GM21723 (cell line): ENCODE measurements around the gene CADM2.
"Not testable (repeated sequence)": the region's sequence is repeated elsewhere in the genome, so short reads cannot be mapped to it uniquely, and the experiment has no call there.

Source experiments
- ATAC-seq: cut with Tn5 transposase; IDR thresholded peaks from one replicate; pipeline ENCODE4 v1.9.1; 2021; ENCODE audit warnings: mild to moderate bottlenecking, moderate library complexity; ENCODE audit not compliant: unreplicated experiment

CADM2 gene

GRCh38 chr3:85455561-85456200 is 496.9 kb downstream of the CADM2 start:
- ATAC-seq = no peak

DNA sequence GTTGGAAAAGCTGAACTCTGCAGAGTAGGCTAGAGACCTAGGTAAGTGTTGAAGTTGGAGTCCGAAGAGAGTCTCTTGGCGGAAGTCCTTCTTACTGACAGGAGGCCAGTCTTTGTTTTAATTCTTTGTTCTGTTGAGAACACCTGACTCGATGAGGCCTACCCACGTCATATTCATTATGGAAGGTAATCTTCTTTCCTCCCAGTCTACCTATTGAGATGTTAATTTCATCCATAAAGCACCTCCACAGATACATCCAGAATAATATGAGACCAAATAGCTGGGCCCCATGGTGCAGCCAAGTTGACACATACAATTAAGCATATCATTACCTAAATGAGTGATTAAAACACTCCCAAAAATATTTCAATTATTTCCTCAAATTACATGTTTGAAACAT is 515.5 kb downstream of the CADM2 start:
- no peak for ATAC-seq

DNA sequence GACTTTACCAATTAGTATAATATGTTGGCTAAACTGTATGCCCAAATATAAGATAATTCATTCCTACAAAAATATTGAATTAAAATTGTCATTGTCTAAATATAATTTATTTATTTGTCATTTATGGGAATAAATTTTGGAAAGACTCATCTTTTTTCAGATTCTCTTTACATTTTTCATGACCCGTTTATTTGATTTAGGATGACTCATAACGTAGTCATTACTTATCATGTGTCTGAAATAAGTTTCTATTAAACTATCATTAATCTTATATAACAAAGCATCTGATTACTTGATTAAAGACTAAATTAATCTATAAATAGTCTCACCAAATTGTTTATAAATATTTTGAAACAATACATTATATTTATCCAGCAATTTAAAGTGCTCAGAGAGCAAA is 516.6 kb downstream of the CADM2 start:
- no peak for ATAC-seq

GRCh38 chr3:85476891-85477495 is 518.2 kb downstream of the CADM2 start:
- ATAC-seq = no peak

DNA sequence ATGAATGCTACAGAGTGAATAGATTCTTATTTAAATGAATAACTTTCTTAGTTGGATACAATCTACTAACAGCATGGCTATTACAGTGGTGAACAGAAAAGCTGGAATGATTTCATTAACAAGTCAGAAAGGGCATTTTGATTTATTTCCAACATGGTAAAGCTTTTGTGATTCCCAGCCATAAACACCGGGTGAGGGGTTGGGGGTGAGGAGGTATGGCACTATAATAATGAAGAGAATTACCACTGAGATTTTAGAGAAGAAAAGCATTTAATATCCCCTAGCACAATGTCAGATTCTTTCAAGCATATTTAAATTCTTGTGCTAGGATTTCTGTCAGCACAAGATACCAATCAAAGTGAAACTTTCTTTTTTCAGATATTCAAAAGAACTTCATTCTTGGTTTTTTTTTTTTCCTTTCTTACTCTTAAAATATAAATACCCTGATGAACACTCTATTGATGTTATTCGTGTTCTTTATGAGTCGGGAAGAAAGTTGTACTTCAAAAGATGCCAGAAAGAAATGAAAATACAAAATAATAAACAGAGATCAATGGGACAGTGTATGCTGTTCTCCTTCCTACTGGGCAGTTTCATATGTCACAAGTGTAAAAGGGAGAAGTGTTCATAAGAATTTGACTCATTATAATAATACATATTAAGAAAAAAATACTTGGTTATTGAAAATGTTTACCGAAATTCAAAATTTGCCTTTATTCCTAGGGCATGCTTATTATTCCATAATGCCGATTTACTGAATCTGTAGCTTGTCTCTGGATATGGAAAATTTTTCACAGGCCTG is 522.8 kb downstream of the CADM2 start:
- ATAC-seq = no peak

DNA sequence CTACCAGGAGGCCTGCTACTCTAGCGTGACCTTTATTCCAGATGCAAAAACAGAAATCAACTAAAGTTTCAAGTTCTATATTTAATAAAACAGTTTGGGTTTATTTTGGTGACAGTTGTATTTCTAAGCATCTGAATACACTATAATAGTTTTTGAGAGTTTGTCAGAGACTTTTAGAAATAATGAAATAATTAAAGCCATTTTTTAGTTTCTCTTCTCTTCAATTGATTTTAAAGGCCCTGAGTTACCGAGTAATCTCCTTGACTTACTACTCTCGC is 523.4 kb downstream of the CADM2 start:
- no peak for ATAC-seq

- no peak for ATAC-seq
Observed at GRCh38 chr3:85483986-85484385, 525.2 kb downstream of the CADM2 start.

GRCh38 chr3:85487375-85487774 is 528.6 kb downstream of the CADM2 start:
- no peak for ATAC-seq

DNA sequence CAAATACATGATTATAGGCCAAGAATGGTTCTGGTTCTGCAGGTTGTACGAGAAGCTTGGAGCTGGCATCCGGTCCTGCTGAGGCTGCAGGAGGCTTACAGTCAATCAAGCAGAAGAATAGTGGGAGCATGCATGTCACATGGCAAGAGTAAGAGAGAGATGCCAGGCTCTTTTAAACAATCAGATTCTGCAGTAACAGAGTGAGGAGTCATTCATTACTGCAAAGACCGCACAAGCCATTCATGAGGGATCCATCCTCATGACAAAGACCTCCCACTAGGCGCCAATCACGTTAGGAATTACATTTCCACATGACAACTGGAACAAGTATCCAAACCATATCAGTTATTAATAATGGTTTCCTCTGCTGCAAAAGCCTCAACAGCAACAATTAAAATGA is 536.8 kb downstream of the CADM2 start:
- ATAC-seq = no peak

DNA sequence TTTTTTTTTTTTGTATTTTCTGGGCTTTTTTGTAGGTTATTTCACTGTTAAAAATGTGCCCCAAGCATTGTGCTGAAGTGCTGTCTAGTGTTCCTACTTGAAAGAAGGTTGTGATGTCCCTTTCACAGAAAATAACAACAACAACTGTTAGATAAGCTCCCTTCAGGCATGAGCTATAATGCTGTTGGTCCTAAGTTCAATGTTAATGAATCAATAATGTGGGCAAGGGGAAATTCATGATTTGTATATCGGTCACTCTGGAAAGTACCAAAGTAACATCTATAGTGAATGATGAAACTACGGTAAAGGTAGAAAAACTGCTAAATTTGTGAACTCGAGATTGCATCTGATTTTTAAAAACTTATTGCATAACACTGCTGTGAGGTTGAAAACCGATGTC is 539.4 kb downstream of the CADM2 start:
- no peak for ATAC-seq

- ATAC-seq = no peak
Observed at GRCh38 chr3:85502148-85502875, 543.5 kb downstream of the CADM2 start.

GRCh38 chr3:85504129-85504784 is 545.5 kb downstream of the CADM2 start:
- ATAC-seq = not testable (repeated sequence)

DNA sequence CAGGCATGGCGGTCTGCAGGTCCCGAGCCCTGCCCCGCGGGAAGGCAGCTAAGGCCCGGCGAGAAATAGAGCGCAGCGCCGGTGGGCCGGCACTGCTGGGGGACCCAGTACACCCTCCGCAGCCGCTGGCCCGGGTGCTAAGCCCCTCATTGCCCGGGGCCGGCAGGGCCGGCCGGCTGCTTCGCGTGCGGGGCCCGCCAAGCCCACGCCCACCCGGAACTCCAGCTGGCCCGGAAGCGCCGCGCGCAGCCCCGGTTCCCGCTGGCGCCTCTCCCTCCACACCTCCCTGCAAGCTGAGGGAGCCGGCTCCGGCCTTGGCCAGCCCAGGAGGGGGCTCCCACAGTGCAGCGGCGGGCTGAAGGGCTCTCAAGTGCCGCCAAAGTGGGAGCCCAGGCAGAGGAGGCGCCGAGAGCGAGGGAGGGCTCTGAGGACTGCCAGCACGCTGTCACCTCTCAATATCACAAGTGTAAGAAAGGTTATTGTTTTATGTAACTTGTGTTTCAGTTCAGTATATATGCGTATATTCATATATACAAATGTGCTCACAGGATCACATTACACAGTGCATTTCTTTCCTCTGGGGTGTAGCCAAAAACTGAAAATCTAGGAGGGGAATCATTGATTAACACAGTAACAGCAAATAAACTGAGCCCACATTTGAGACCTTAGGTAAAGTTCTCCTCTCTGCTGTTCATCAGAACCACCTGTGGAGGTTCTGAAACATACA is 546.2 kb downstream of the CADM2 start:
- not testable (repeated sequence) for ATAC-seq

GRCh38 chr3:85507052-85507451 is 548.3 kb downstream of the CADM2 start:
- not testable (repeated sequence) for ATAC-seq

- no peak for ATAC-seq
Observed at GRCh38 chr3:85508659-85509058, 549.9 kb downstream of the CADM2 start.

DNA sequence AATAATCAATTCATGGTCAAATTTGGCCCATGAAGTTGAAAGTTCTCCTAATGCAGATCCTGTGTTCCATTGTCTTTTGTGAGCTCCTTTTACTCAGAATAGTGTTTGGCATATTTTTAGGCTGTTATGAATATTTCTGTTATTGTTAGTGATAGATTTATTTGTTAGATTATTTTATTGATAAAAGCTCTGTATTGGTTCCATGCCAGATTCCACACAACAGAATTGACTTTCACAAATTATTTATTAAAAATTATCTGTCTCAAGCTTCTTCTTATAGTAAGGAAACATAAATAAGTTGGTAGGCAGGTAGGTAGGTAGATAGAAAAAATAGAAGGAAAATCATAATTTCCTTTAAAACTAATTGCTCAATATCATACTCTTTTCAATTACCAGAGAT is 557.4 kb downstream of the CADM2 start:
- ATAC-seq = no peak

DNA sequence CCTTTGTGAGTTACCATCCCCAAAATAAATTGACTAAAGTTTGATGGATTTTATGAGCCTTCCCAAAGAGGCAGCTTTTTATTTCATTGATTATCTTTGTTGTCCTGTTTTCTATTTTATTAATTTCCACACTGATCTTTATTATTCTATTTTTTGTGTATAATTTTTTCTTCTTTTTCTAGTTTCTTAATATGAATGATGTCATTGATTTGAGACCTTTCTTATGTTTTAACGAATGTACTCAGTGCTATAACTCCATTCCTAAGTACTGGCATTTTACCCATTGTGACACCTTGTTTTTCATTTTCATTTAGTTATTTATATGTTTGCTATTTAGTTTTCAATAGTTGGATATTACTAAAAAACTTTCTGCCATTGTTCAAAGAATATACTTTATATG is 565.3 kb downstream of the CADM2 start:
- no peak for ATAC-seq

GRCh38 chr3:85525264-85525663 is 566.5 kb downstream of the CADM2 start:
- ATAC-seq = no peak

DNA sequence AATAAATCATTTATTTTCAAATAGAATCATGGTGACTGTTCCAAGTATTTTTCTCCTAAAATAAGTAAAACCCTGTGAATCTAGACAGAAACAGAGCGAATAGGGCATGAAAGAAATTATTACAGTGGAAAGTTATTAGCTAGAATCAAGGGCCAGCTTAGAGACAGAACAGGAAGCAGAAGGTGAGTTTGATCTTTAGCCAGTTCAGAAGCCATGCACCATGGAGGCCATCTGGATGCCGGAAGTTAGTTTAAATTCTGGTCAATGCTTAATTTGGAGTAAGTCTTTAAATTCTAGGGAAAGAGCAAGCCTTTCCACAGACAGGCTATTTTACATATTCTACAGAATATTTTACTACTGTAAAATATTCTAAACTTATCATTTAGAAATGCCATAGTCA is 574.8 kb downstream of the CADM2 start:
- no peak for ATAC-seq

DNA sequence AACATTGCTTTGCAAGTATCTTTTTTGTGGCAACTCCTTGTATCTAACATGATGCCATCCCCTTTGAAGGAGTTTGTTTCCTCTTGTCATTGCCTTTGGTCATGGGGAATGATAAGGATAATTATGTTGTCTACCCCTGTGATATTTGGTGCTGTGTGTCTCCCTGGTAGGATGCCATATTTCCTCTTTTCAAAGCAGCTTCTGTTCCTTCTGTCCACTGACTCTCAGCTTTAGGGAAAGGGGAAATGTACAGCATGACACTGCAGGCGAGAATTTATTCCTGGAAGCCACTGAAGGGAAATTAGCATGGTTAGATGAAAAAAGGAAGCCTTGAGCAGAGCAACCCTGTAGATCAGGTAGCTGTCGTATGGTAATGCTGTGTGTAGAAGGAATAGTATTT is 576.7 kb downstream of the CADM2 start:
- no peak for ATAC-seq

GRCh38 chr3:85539232-85539631 is 580.4 kb downstream of the CADM2 start:
- ATAC-seq = no peak
